ENCODE data around the gene IGFLR1.

The IGFLR1 gene

GRCh38 chr19:35731353-35731752, 10.9 kb downstream of the IGFLR1 start:
- no peak for TF ChIP-seq CTCF (IDR thresholded peaks at IDR 0.05)

GRCh38 chr19:35730326-35730725, 11.9 kb downstream of the IGFLR1 start:
- TF ChIP-seq CTCF (IDR thresholded peaks at IDR 0.05) = no peak

GRCh38 chr19:35729763-35730162, 12.5 kb downstream of the IGFLR1 start:
- TF ChIP-seq CTCF (IDR thresholded peaks at IDR 0.05) = no peak

GRCh38 chr19:35729021-35729420, 13.2 kb downstream of the IGFLR1 start:
- no peak for TF ChIP-seq CTCF (IDR thresholded peaks at IDR 0.05)

GRCh38 chr19:35727956-35728706, 14.1 kb downstream of the IGFLR1 start:
- TF ChIP-seq CTCF (IDR thresholded peaks at IDR 0.05) = no peak

- no peak for TF ChIP-seq CTCF (IDR thresholded peaks at IDR 0.05)
These were observed 14.9 kb downstream of the IGFLR1 start for GRCh38 chr19:35727053-35727955.

- no peak for TF ChIP-seq CTCF (IDR thresholded peaks at IDR 0.05)
These were observed 16.9 kb downstream of the IGFLR1 start for GRCh38 chr19:35725216-35725861.
